ENCODE results near the gene NTRK2.

NTRK2 gene

GRCh38 chr9:84926793-84927192 is 257.3 kb downstream of the NTRK2 start:
- no CpG with 5 or more reads among the region's 3 CpGs for WGBS (ENCODE audit: insufficient coverage)
- ChIA-PET CTCF (no interaction called here), POLR2A (no interaction called here)
- no peak for DNase-seq
- peaks cover 0 to 2% (median 0%) of the 10 kb centered on the region in 5 experiments for H3K9me3 ChIP-seq (ENCODE audit: control extremely low read depth in 1 of 5, control insufficient read depth in 4 of 5, insufficient read depth in 2 of 5, low read depth in 1 of 5, low read length in 4 of 5)
- H3K36me3 ChIP-seq (ENCODE audit: control insufficient read depth in 4 of 4, insufficient read depth in 4 of 4, low read length in 3 of 4): no peaks in the 10 kb centered on the region
- H3K4me1 ChIP-seq (ENCODE audit: control extremely low read depth in 1 of 4, control insufficient read depth in 4 of 4, insufficient read depth in 4 of 4, low read length in 3 of 4): no peaks in the 10 kb centered on the region
- H3K4me3 ChIP-seq (ENCODE audit: control insufficient read depth in 1 of 7, extremely low read depth in 1 of 7, insufficient read depth in 4 of 7, low read depth in 2 of 7, low read length in 6 of 7): no peak overlapping the region
- H3K27ac ChIP-seq (ENCODE audit: insufficient read depth in 1 of 2, low read depth in 1 of 2, low read length in 2 of 2, poor library complexity in 1 of 2, severe bottlenecking in 2 of 2): no peak overlapping the region
- no peaks in the 10 kb centered on the region for H3K27me3 ChIP-seq (replicated peaks in 2 of 5; ENCODE audit: control insufficient read depth in 4 of 5, insufficient read depth in 5 of 5, low read length in 4 of 5)

GRCh38 chr9:84928419-84928818 is 258.9 kb downstream of the NTRK2 start:
- no peaks in the 10 kb centered on the region for H3K4me1 ChIP-seq (ENCODE audit: control extremely low read depth in 1 of 4, control insufficient read depth in 4 of 4, insufficient read depth in 4 of 4, low read length in 3 of 4)
- H3K27ac ChIP-seq (ENCODE audit: insufficient read depth in 1 of 2, low read depth in 1 of 2, low read length in 2 of 2, poor library complexity in 1 of 2, severe bottlenecking in 2 of 2): no peak overlapping the region
- POLR2A ChIA-PET: no interaction called here
- H3K27me3 ChIP-seq (replicated peaks in 2 of 5; ENCODE audit: control insufficient read depth in 4 of 5, insufficient read depth in 5 of 5, low read length in 4 of 5): no peaks in the 10 kb centered on the region
- no peaks in the 10 kb centered on the region for H3K36me3 ChIP-seq (ENCODE audit: control insufficient read depth in 4 of 4, insufficient read depth in 4 of 4, low read length in 3 of 4)
- 96% methylated on average over 3 of the region's 6 CpGs for WGBS (ENCODE audit: insufficient coverage)
- H3K9me3 ChIP-seq (ENCODE audit: control extremely low read depth in 1 of 5, control insufficient read depth in 4 of 5, insufficient read depth in 2 of 5, low read depth in 1 of 5, low read length in 4 of 5): peaks cover 0 to 1% (median 0%) of the 10 kb centered on the region in 5 experiments
- CTCF ChIA-PET: no interaction called here
- no peak overlapping the region for H3K4me3 ChIP-seq (ENCODE audit: control insufficient read depth in 1 of 7, extremely low read depth in 1 of 7, insufficient read depth in 4 of 7, low read depth in 2 of 7, low read length in 6 of 7)
- DNase-seq: no peak

DNA sequence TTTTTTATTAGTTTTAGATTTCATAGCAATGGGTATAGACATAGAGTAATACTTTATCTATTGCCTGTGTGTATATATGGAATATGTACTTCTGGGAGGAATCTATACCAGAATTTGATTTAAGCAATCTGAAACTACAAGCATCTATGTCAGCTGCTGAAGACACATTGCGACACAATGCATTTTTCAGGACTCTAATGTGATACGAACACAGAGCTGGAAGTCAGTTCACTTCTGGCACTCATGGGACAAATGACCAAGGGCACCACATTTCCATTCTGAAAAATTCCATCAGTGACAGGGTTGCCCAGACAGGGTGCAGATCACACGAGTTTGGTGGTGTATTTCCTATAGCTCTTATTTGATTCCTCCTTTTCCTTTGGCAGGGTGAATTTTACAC is 259.5 kb downstream of the NTRK2 start:
- H3K4me3 ChIP-seq (ENCODE audit: control insufficient read depth in 1 of 7, extremely low read depth in 1 of 7, insufficient read depth in 4 of 7, low read depth in 2 of 7, low read length in 6 of 7): no peak overlapping the region
- no peak overlapping the region for H3K27ac ChIP-seq (ENCODE audit: insufficient read depth in 1 of 2, low read depth in 1 of 2, low read length in 2 of 2, poor library complexity in 1 of 2, severe bottlenecking in 2 of 2)
- H3K36me3 ChIP-seq (ENCODE audit: control insufficient read depth in 4 of 4, insufficient read depth in 4 of 4, low read length in 3 of 4): no peaks in the 10 kb centered on the region
- POLR2A ChIA-PET: no interaction called here
- WGBS (ENCODE audit: insufficient coverage): 96% methylated on average over 2 of the region's 3 CpGs
- H3K9me3 ChIP-seq (ENCODE audit: control extremely low read depth in 1 of 5, control insufficient read depth in 4 of 5, insufficient read depth in 2 of 5, low read depth in 1 of 5, low read length in 4 of 5): peaks cover 0 to 1% (median 0%) of the 10 kb centered on the region in 5 experiments
- CTCF ChIA-PET: no interaction called here
- H3K4me1 ChIP-seq (ENCODE audit: control extremely low read depth in 1 of 4, control insufficient read depth in 4 of 4, insufficient read depth in 4 of 4, low read length in 3 of 4): no peaks in the 10 kb centered on the region
- DNase-seq: no peak
- no peaks in the 10 kb centered on the region for H3K27me3 ChIP-seq (replicated peaks in 2 of 5; ENCODE audit: control insufficient read depth in 4 of 5, insufficient read depth in 5 of 5, low read length in 4 of 5)

- Histone ChIP-seq H3K36me3 (ENCODE audit: control insufficient read depth in 4 of 4, insufficient read depth in 4 of 4, low read length in 3 of 4) (no peaks in the 10 kb centered on the region), H3K4me1 (ENCODE audit: control extremely low read depth in 1 of 4, control insufficient read depth in 4 of 4, insufficient read depth in 4 of 4, low read length in 3 of 4) (no peaks in the 10 kb centered on the region), H3K27ac (ENCODE audit: insufficient read depth in 1 of 2, low read depth in 1 of 2, low read length in 2 of 2, poor library complexity in 1 of 2, severe bottlenecking in 2 of 2) (no peak overlapping the region), H3K27me3 (replicated peaks in 2 of 5; ENCODE audit: control insufficient read depth in 4 of 5, insufficient read depth in 5 of 5, low read length in 4 of 5) (peaks cover 0 to 2% (median 0%) of the 10 kb centered on the region in 5 experiments), H3K9me3 (ENCODE audit: control extremely low read depth in 1 of 5, control insufficient read depth in 4 of 5, insufficient read depth in 2 of 5, low read depth in 1 of 5, low read length in 4 of 5) (peaks cover 0 to 1% (median 0%) of the 10 kb centered on the region in 5 experiments), H3K4me3 (ENCODE audit: control insufficient read depth in 1 of 7, extremely low read depth in 1 of 7, insufficient read depth in 4 of 7, low read depth in 2 of 7, low read length in 6 of 7) (no peak overlapping the region)
- ChIA-PET CTCF (no interaction called here), POLR2A (no interaction called here)
- 97% methylated on average over 6 of the region's 6 CpGs for WGBS (ENCODE audit: insufficient coverage)
- DNase-seq: no peak
Measured at GRCh38 chr9:84932915-84933527, 263.5 kb downstream of the NTRK2 start.

DNA sequence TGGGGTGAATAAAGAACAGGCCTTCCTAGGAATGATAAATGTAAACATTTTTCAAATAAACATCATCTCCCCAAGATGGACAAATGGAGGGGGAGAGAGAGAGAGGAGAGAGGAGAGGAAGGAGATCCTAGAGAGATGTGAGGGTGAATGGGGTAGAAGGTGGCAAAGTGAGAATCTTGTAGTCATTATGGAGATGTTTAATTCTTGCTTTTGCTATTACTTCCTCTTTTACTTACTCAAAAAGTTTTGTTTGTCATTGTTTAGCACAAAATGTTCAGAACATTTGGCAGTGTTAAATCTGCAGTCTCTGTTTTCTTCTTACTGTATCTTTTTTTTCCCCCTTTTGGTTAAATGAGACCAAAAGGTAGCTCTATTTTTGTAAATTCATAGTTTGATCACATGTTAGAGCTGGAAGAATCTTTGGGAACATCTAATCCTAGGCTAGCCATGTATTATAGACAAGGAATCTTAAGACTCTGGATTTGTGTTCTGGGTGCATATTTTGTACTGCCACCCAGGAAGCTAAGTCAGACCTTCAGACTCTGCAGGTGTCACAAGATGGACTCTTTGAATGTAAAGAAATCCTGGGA is 266.1 kb downstream of the NTRK2 start:
- Histone ChIP-seq H3K27me3 (replicated peaks in 2 of 5; ENCODE audit: control insufficient read depth in 4 of 5, insufficient read depth in 5 of 5, low read length in 4 of 5) (peaks cover 0 to 2% (median 0%) of the 10 kb centered on the region in 5 experiments), H3K27ac (ENCODE audit: insufficient read depth in 1 of 2, low read depth in 1 of 2, low read length in 2 of 2, poor library complexity in 1 of 2, severe bottlenecking in 2 of 2) (no peak overlapping the region), H3K4me1 (ENCODE audit: control extremely low read depth in 1 of 4, control insufficient read depth in 4 of 4, insufficient read depth in 4 of 4, low read length in 3 of 4) (no peaks in the 10 kb centered on the region), H3K36me3 (ENCODE audit: control insufficient read depth in 4 of 4, insufficient read depth in 4 of 4, low read length in 3 of 4) (no peaks in the 10 kb centered on the region), H3K4me3 (ENCODE audit: control insufficient read depth in 1 of 7, extremely low read depth in 1 of 7, insufficient read depth in 4 of 7, low read depth in 2 of 7, low read length in 6 of 7) (no peak overlapping the region), H3K9me3 (ENCODE audit: control extremely low read depth in 1 of 5, control insufficient read depth in 4 of 5, insufficient read depth in 2 of 5, low read depth in 1 of 5, low read length in 4 of 5) (no peaks in the 10 kb centered on the region)
- ChIA-PET POLR2A (no interaction called here), CTCF (interaction anchor here (0.6 kb wide), 1 partner anchor 790 kb away, joined by 3 read pairs; no protein-coding TSS in a partner anchor)
- no peak for DNase-seq

- ChIA-PET CTCF (no interaction called here), POLR2A (no interaction called here)
- H3K27me3 ChIP-seq (replicated peaks in 2 of 5; ENCODE audit: control insufficient read depth in 4 of 5, insufficient read depth in 5 of 5, low read length in 4 of 5): peaks cover 0 to 2% (median 0%) of the 10 kb centered on the region in 5 experiments
- H3K4me3 ChIP-seq (ENCODE audit: control insufficient read depth in 1 of 7, extremely low read depth in 1 of 7, insufficient read depth in 4 of 7, low read depth in 2 of 7, low read length in 6 of 7): no peak overlapping the region
- no peaks in the 10 kb centered on the region for H3K36me3 ChIP-seq (ENCODE audit: control insufficient read depth in 4 of 4, insufficient read depth in 4 of 4, low read length in 3 of 4)
- no peak overlapping the region for H3K27ac ChIP-seq (ENCODE audit: insufficient read depth in 1 of 2, low read depth in 1 of 2, low read length in 2 of 2, poor library complexity in 1 of 2, severe bottlenecking in 2 of 2)
- no peak for DNase-seq
- no peaks in the 10 kb centered on the region for H3K9me3 ChIP-seq (ENCODE audit: control extremely low read depth in 1 of 5, control insufficient read depth in 4 of 5, insufficient read depth in 2 of 5, low read depth in 1 of 5, low read length in 4 of 5)
- WGBS (ENCODE audit: insufficient coverage): 100% methylated on average over 2 of the region's 2 CpGs
- no peaks in the 10 kb centered on the region for H3K4me1 ChIP-seq (ENCODE audit: control extremely low read depth in 1 of 4, control insufficient read depth in 4 of 4, insufficient read depth in 4 of 4, low read length in 3 of 4)
Measured at GRCh38 chr9:84937180-84937579, 267.7 kb downstream of the NTRK2 start.

DNA sequence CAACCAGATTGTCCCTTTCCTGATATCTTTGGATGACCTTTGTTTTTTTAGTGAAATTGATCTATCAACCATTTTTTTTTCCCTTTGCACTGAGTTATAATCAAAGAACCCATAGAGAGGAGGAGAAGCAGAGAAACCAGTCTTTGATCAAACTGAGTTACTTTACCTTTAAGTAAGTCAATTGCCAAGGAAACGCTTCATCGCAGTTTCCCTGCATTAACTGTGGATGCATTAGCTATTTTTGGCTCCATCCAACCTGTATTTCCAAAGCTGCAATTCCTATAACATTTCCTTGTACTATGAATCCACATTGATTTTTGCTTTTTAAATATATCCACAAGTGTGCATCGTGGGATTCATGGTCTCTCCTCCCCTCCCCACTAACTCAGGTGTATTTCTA is 268.1 kb downstream of the NTRK2 start:
- Histone ChIP-seq H3K36me3 (ENCODE audit: control insufficient read depth in 4 of 4, insufficient read depth in 4 of 4, low read length in 3 of 4) (no peaks in the 10 kb centered on the region), H3K4me3 (ENCODE audit: control insufficient read depth in 1 of 7, extremely low read depth in 1 of 7, insufficient read depth in 4 of 7, low read depth in 2 of 7, low read length in 6 of 7) (no peak overlapping the region), H3K9me3 (ENCODE audit: control extremely low read depth in 1 of 5, control insufficient read depth in 4 of 5, insufficient read depth in 2 of 5, low read depth in 1 of 5, low read length in 4 of 5) (no peaks in the 10 kb centered on the region), H3K4me1 (ENCODE audit: control extremely low read depth in 1 of 4, control insufficient read depth in 4 of 4, insufficient read depth in 4 of 4, low read length in 3 of 4) (no peaks in the 10 kb centered on the region), H3K27ac (ENCODE audit: insufficient read depth in 1 of 2, low read depth in 1 of 2, low read length in 2 of 2, poor library complexity in 1 of 2, severe bottlenecking in 2 of 2) (no peak overlapping the region), H3K27me3 (replicated peaks in 2 of 5; ENCODE audit: control insufficient read depth in 4 of 5, insufficient read depth in 5 of 5, low read length in 4 of 5) (peaks cover 0 to 2% (median 0%) of the 10 kb centered on the region in 5 experiments)
- ChIA-PET CTCF (no interaction called here), POLR2A (no interaction called here)
- WGBS (ENCODE audit: insufficient coverage): 92% methylated on average over 2 of the region's 3 CpGs
- no peak for DNase-seq
